Neural cell (in vitro differentiated cells): ENCODE data around the gene GLTP. TPM values are rescaled to one million over a fixed set of nuclear protein-coding genes. Genes with fewer than 3 reads are reported as not detected.

Source experiments
- H2AFZ ChIP-seq: fragments of 200-600, 300-800 bp; sonication (generic), shearing (Covaris generic); 2 replicates; pipeline ENCODE4 v1.6.0; 2014; ENCODE audit warnings: low read depth, mild to moderate bottlenecking, antibody characterized with exemption, low read length, moderate library complexity
- H3F3A ChIP-seq: fragments of 200-600 bp; shearing (Covaris generic); 2 replicates; pipeline ENCODE4 v1.6.1; 2016; ENCODE audit warnings: mild to moderate bottlenecking, moderate library complexity, mixed read lengths, antibody characterized with exemption, low read length; ENCODE audit not compliant: insufficient read depth, poor library complexity, severe bottlenecking
- H3K27ac ChIP-seq: fragments of 200-600, 300-800 bp; sonication (generic), shearing (Covaris generic); 2 replicates; pipeline ENCODE4 v1.5.1; 2014; ENCODE audit warnings: mild to moderate bottlenecking, low read length, moderate library complexity
- H3K27me3 ChIP-seq: fragments of 300-800, 200-600 bp; sonication (generic), shearing (Covaris generic); 2 replicates; pipeline ENCODE4 v1.6.0; 2014; ENCODE audit warnings: mild to moderate bottlenecking, low read depth, low read length, moderate library complexity; ENCODE audit not compliant: insufficient read depth
- H3K36me3 ChIP-seq: fragments of 300-800, 200-600 bp; sonication (generic), shearing (Covaris generic); 2 replicates; pipeline ENCODE4 v1.5.1; 2014; ENCODE audit warnings: mild to moderate bottlenecking, antibody characterized with exemption, low read length, moderate library complexity; ENCODE audit not compliant: insufficient read depth
- H3K4me2 ChIP-seq: fragments of 300-800, 200-600 bp; sonication (generic), shearing (Covaris generic); 2 replicates; pipeline ENCODE4 v1.6.0; 2014; ENCODE audit warnings: mild to moderate bottlenecking, low read length
- H3K4me3 ChIP-seq: fragments of 300-800, 200-600 bp; sonication (generic), shearing (Covaris generic); 2 replicates; pipeline ENCODE4 v1.5.1; 2014; ENCODE audit warnings: mild to moderate bottlenecking, low read length, moderate library complexity
- H3K79me2 ChIP-seq: fragments of 200-600 bp; shearing (Covaris generic); replicated peaks from 2 replicates; pipeline ENCODE4 v1.6.0; 2014; ENCODE audit warnings: mild to moderate bottlenecking, low read length, moderate library complexity; ENCODE audit not compliant: insufficient read depth
- H3K9ac ChIP-seq: fragments of 300-800, 200-600 bp; sonication (generic), shearing (Covaris generic); 2 replicates; pipeline ENCODE4 v1.6.1; 2016; ENCODE audit warnings: mild to moderate bottlenecking, low read length, mixed read lengths
- H3K9me2 ChIP-seq: fragments of 200-600 bp; shearing (Covaris generic); 2 replicates; pipeline ENCODE4 v1.6.1; 2016; ENCODE audit warnings: mild to moderate bottlenecking, low read length, mixed read lengths; ENCODE audit not compliant: insufficient read depth
- H3K9me3 ChIP-seq: fragments of 200-600, 300-800 bp; sonication (generic), shearing (Covaris generic); 2 replicates; pipeline ENCODE4 v1.6.1; 2016; ENCODE audit warnings: mild to moderate bottlenecking, mixed run types, low read length, moderate library complexity, mixed read lengths
- H4K20me1 ChIP-seq: fragments of 200-600 bp; shearing (Covaris generic); 2 replicates; pipeline ENCODE4 v1.6.1; 2016; ENCODE audit warnings: mild to moderate bottlenecking, mixed run types; ENCODE audit not compliant: insufficient read depth
- CTCF ChIP-seq: fragments of 450-650 bp; IDR thresholded peaks from 2 replicates; pipeline ENCODE4 v1.5.1; 2014; ENCODE audit warnings: antibody characterized with exemption, mild to moderate bottlenecking, moderate library complexity; ENCODE audit not compliant: poor library complexity, severe bottlenecking
- EP300 ChIP-seq: fragments of 450-650 bp; conservative IDR thresholded peaks from 2 replicates; pipeline ENCODE4 v1.6.1; 2014; ENCODE audit warnings: antibody characterized with exemption, mild to moderate bottlenecking, moderate library complexity; ENCODE audit not compliant: poor library complexity, severe bottlenecking
- EZH2 ChIP-seq: fragments of 200-600, 300-800 bp; shearing (Covaris generic), sonication (generic); IDR thresholded peaks from 2 replicates; pipeline ENCODE4 v1.6.1; 2014; ENCODE audit warnings: antibody characterized with exemption, low read length, borderline replicate concordance, mild to moderate bottlenecking; ENCODE audit not compliant: insufficient read depth, poor library complexity, severe bottlenecking
- MXI1 ChIP-seq: fragments of 450-650 bp; conservative IDR thresholded peaks from 2 replicates; pipeline ENCODE4 v1.6.1; 2014; ENCODE audit warnings: antibody characterized with exemption, mild to moderate bottlenecking; ENCODE audit not compliant: poor library complexity, severe bottlenecking
- POLR2AphosphoS5 ChIP-seq: IDR thresholded peaks from 2 replicates; pipeline ENCODE4 v1.6.1; 2012
- RAD21 ChIP-seq: fragments of 450-650 bp; conservative IDR thresholded peaks from 2 replicates; pipeline ENCODE4 v1.6.1; 2014; ENCODE audit warnings: antibody characterized with exemption, mild to moderate bottlenecking, moderate library complexity
- REST ChIP-seq: IDR thresholded peaks from 2 replicates; pipeline ENCODE4 v1.6.1; 2012; ENCODE audit warnings: borderline replicate concordance
- SMC3 ChIP-seq: fragments of 450-650 bp; conservative IDR thresholded peaks from 2 replicates; pipeline ENCODE4 v1.6.1; 2014; ENCODE audit warnings: antibody characterized with exemption, mild to moderate bottlenecking, moderate library complexity; ENCODE audit not compliant: poor library complexity
- TAF1 ChIP-seq: IDR thresholded peaks from 2 replicates; pipeline ENCODE4 v1.6.1; 2012; ENCODE audit warnings: low read depth
- polyA plus RNA-seq: library from polyadenylated mRNA; depleted of rRNA; stranded (reverse); fragments of >200 nt; gene quantifications from 2 replicates; pipeline ENCODE4 v1.2.3, GENCODE V29; 2014

The GLTP gene
- polyA plus RNA-seq, 1 donor from 2014 or later = 25.0 TPM

GRCh38 chr12:109861689-109862314 lies 18.5 kb downstream of the GLTP start:
- Histone ChIP-seq H3K36me3 (peaks cover 3% of the 10 kb centered on the region), H3K9ac (no peak overlapping the region), H3K9me3 (no peaks in the 10 kb centered on the region), H3K9me2 (no peaks in the 10 kb centered on the region), H3K79me2 (no peaks in the 10 kb centered on the region), H4K20me1 (no peaks in the 10 kb centered on the region), H2AFZ (no peak overlapping the region), H3K27ac (no peak overlapping the region), H3F3A (no peaks in the 10 kb centered on the region), H3K4me3 (no peak overlapping the region), H3K4me2 (no peak overlapping the region), H3K27me3 (no peaks in the 10 kb centered on the region)
- TF ChIP-seq SMC3 = no peak
- TF ChIP-seq MXI1 = no peak
- TF ChIP-seq EP300 = no peak
- TF ChIP-seq EZH2 = no peak
- no peak for TF ChIP-seq REST
- no peak for TF ChIP-seq RAD21
- TF ChIP-seq POLR2AphosphoS5 = no peak
- TF ChIP-seq CTCF = no peak
- no peak for TF ChIP-seq TAF1

- Histone ChIP-seq H3K27me3 (no peaks in the 10 kb centered on the region), H3K27ac (no peak overlapping the region), H3K36me3 (peaks cover 3% of the 10 kb centered on the region), H3K9me3 (no peaks in the 10 kb centered on the region), H2AFZ (no peak overlapping the region), H3K79me2 (no peaks in the 10 kb centered on the region), H4K20me1 (no peaks in the 10 kb centered on the region), H3K9me2 (no peaks in the 10 kb centered on the region), H3K9ac (no peak overlapping the region), H3K4me3 (no peak overlapping the region), H3F3A (no peaks in the 10 kb centered on the region), H3K4me2 (no peak overlapping the region)
- no peak for TF ChIP-seq REST
- no peak for TF ChIP-seq EP300
- TF ChIP-seq TAF1 = no peak
Observed at GRCh38 chr12:109860977-109861376, 19.4 kb downstream of the GLTP start.
